Brain microvascular endothelial cell (primary cell): ENCODE measurements around the gene DCDC2C.

Experiments
- DNase-seq: peaks from one replicate; pipeline ENCODE4 v3.0.0-alpha.2; 2020
- H3K27ac ChIP-seq: fragments of 250-450 bp; sonication (Bioruptor Pico); 2 replicates; pipeline ENCODE4 v1.5.1; 2020; ENCODE audit warnings: mild to moderate bottlenecking, moderate library complexity
- H3K27me3 ChIP-seq: fragments of 250-450 bp; sonication (Bioruptor Pico); replicated peaks from 2 replicates; pipeline ENCODE4 v1.5.1; 2020; ENCODE audit warnings: mild to moderate bottlenecking
- H3K36me3 ChIP-seq: fragments of 250-450 bp; sonication (Bioruptor Pico); replicated peaks from 2 replicates; pipeline ENCODE4 v1.5.1; 2020; ENCODE audit warnings: mild to moderate bottlenecking
- H3K4me3 ChIP-seq: 2 replicates; pipeline ENCODE4 v1.5.1; 2011; ENCODE audit warnings: low read depth, mild to moderate bottlenecking, control low read depth, low read length, moderate library complexity
- CTCF ChIP-seq: IDR thresholded peaks from 2 replicates; pipeline ENCODE4 v1.5.1; 2011; ENCODE audit warnings: low read depth, mild to moderate bottlenecking, moderate library complexity, low read length, control low read depth, inconsistent platforms; ENCODE audit errors: missing control alignments
- in situ Hi-C: cut with HindIII; loops from 2 replicates; pipeline ENCODE4 v1.10.0; 2017; ENCODE audit warnings: low sequenced_read_pairs, low pct_ligation_motif_present

DCDC2C gene

GRCh38 chr2:3753561-3753960 is 50.2 kb downstream of the DCDC2C start:
- in situ Hi-C loops, result no loop called here

GRCh38 chr2:3754280-3754679 is 50.9 kb downstream of the DCDC2C start:
- TF ChIP-seq CTCF, result no peak
- no peak overlapping the region for H3K4me3 ChIP-seq
- no peaks in the 10 kb centered on the region for H3K36me3 ChIP-seq
- H3K27me3 ChIP-seq, result no peaks in the 10 kb centered on the region
- in situ Hi-C loops, result no loop called here
- H3K27ac ChIP-seq, result no peak overlapping the region
- no peak for DNase-seq

More at GRCh38 chr2:3753561-3753960, 50.2 kb downstream of the DCDC2C start:
- TF ChIP-seq CTCF, result no peak
- no peaks in the 10 kb centered on the region for H3K27me3 ChIP-seq
- no peak overlapping the region for H3K4me3 ChIP-seq
- H3K36me3 ChIP-seq, result no peaks in the 10 kb centered on the region
- no peak for DNase-seq
- H3K27ac ChIP-seq, result no peak overlapping the region

- no peaks in the 10 kb centered on the region for H3K36me3 ChIP-seq
- no peak for TF ChIP-seq CTCF
- in situ Hi-C loops, result no loop called here
- no peak overlapping the region for H3K4me3 ChIP-seq
- H3K27me3 ChIP-seq, result no peaks in the 10 kb centered on the region
- H3K27ac ChIP-seq, result no peak overlapping the region
- no peak for DNase-seq
These were observed 51.4 kb downstream of the DCDC2C start for GRCh38 chr2:3754795-3755194.

- in situ Hi-C loops, result no loop called here
- H3K4me3 ChIP-seq, result no peak overlapping the region
- H3K36me3 ChIP-seq, result no peaks in the 10 kb centered on the region
- no peak overlapping the region for H3K27ac ChIP-seq
- H3K27me3 ChIP-seq, result no peaks in the 10 kb centered on the region
- no peak for DNase-seq
- TF ChIP-seq CTCF, result no peak
These were observed 51.9 kb downstream of the DCDC2C start for GRCh38 chr2:3755277-3755676.

GRCh38 chr2:3756306-3756705 is 52.9 kb downstream of the DCDC2C start:
- no peak overlapping the region for H3K27ac ChIP-seq
- H3K27me3 ChIP-seq, result no peaks in the 10 kb centered on the region
- no peak for DNase-seq
- H3K4me3 ChIP-seq, result no peak overlapping the region
- TF ChIP-seq CTCF, result no peak
- H3K36me3 ChIP-seq, result no peaks in the 10 kb centered on the region
- in situ Hi-C loops, result no loop called here

- Histone ChIP-seq H3K36me3 (no peaks in the 10 kb centered on the region), H3K4me3 (no peak overlapping the region), H3K27me3 (no peaks in the 10 kb centered on the region), H3K27ac (no peak overlapping the region)
- in situ Hi-C loops, result no loop called here
- TF ChIP-seq CTCF, result no peak
- DNase-seq, result no peak
These were observed 55.5 kb downstream of the DCDC2C start for GRCh38 chr2:3758906-3759305.
